Measurements from ENCODE around the gene MBNL2. TPM values are rescaled to one million over a fixed set of nuclear protein-coding genes. Genes with fewer than 3 reads are reported as not detected.

The MBNL2 gene
- total RNA-seq, 1 experiment from 2014 or later: 0.17 TPM

DNA sequence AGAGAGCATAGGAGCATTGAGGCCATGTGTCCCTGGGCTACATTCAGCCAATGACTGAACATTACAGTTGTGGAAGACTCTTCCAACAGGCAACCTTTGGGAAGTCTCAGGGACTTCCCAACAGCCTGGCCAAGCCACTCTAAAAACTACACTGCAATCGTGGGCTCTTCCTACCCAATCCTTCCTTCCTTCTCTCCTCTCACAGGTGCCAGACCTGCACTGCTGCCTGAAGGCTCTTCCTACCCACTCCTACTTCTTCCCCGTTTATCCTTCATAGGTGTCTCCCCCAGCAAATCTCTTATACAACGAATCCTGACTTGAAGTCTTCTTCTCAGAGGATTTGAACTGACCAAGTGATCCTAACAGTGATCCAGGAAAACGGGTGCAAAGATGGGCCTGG is 47.1 kb upstream of the MBNL2 start:
- H3K9me3 ChIP-seq (ENCODE audit: control insufficient read depth, low read depth, low read length): no peaks in the 10 kb centered on the region
- H4K91ac ChIP-seq (ENCODE audit: insufficient read length, low read depth, low read length): no peak overlapping the region
- no peak overlapping the region for H2BK20ac ChIP-seq (ENCODE audit: low read depth, low read length, poor library complexity, severe bottlenecking)
- H3K9me3 Mint-ChIP-seq: peaks cover 0 to 3% of the 10 kb centered on the region in 2 experiments; a peak in 1 of 5 replicates
- H3K4me3 Mint-ChIP-seq: no peak overlapping the region
- no peak overlapping the region for H2AFZ ChIP-seq (ENCODE audit: low read length)
- H4K20me1 ChIP-seq (ENCODE audit: control insufficient read depth, insufficient read depth, insufficient read length): no peaks in the 10 kb centered on the region
- no peaks in the 10 kb centered on the region for H3K79me2 ChIP-seq (ENCODE audit: insufficient read depth, low read length)
- peaks cover 68% of the 10 kb centered on the region for H3K27me3 Mint-ChIP-seq (ENCODE audit: low read depth)
- H3K27me3 ChIP-seq (ENCODE audit: insufficient read depth, low read length): no peaks in the 10 kb centered on the region
- H4K5ac ChIP-seq (ENCODE audit: insufficient read length, low read depth, low read length): no peak overlapping the region
- H3T11ph ChIP-seq (ENCODE audit: low read length): no peak overlapping the region
- no peak overlapping the region for H2BK120ac ChIP-seq (ENCODE audit: low read depth, low read length, poor library complexity, severe bottlenecking)
- no CpG with 5 or more reads among the region's 4 CpGs for WGBS (ENCODE audit: extremely low coverage, insufficient read length, low lambda C conversion rate)
- no peak overlapping the region for H3K9ac ChIP-seq (ENCODE audit: extremely low read depth, insufficient read length, low read length)
- DNase-seq: no peak
- H4K8ac ChIP-seq (replicated peaks; ENCODE audit: insufficient read length, low read depth, low read length): no peak overlapping the region
- no peak overlapping the region for H2AK5ac ChIP-seq (ENCODE audit: insufficient read length, low read length)
- no peak overlapping the region for H2BK5ac ChIP-seq (ENCODE audit: insufficient read length, low read length)
- no peak overlapping the region for H3K18ac ChIP-seq (ENCODE audit: insufficient read length, low read depth, low read length)
- no peak overlapping the region for H3K56ac ChIP-seq (ENCODE audit: insufficient read length, low read depth, low read length)
- TF ChIP-seq, protein P1, sequence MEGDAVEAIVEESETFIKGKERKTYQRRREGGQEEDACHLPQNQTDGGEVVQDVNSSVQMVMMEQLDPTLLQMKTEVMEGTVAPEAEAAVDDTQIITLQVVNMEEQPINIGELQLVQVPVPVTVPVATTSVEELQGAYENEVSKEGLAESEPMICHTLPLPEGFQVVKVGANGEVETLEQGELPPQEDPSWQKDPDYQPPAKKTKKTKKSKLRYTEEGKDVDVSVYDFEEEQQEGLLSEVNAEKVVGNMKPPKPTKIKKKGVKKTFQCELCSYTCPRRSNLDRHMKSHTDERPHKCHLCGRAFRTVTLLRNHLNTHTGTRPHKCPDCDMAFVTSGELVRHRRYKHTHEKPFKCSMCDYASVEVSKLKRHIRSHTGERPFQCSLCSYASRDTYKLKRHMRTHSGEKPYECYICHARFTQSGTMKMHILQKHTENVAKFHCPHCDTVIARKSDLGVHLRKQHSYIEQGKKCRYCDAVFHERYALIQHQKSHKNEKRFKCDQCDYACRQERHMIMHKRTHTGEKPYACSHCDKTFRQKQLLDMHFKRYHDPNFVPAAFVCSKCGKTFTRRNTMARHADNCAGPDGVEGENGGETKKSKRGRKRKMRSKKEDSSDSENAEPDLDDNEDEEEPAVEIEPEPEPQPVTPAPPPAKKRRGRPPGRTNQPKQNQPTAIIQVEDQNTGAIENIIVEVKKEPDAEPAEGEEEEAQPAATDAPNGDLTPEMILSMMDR (conservative IDR thresholded peaks at IDR 0.05): no peak
- no peaks in the 10 kb centered on the region for H3K4me1 Mint-ChIP-seq
- no peaks in the 10 kb centered on the region for H3K4me1 ChIP-seq (ENCODE audit: insufficient read depth, low read length)
- no peak overlapping the region for H3K14ac ChIP-seq (ENCODE audit: insufficient read depth, low read length)
- H2BK12ac ChIP-seq (ENCODE audit: insufficient read length, low read depth, low read length): no peak overlapping the region
- no peak overlapping the region for H3K4ac ChIP-seq (ENCODE audit: low read depth, low read length)
- H3K4me2 ChIP-seq (ENCODE audit: insufficient read depth, insufficient read length, low read length): no peak overlapping the region
- H3K27ac ChIP-seq (ENCODE audit: insufficient read length, low read depth, low read length): no peak overlapping the region
- no peak overlapping the region for H3K27ac Mint-ChIP-seq
- no peaks in the 10 kb centered on the region for H3K79me1 ChIP-seq (ENCODE audit: insufficient read depth, low read depth, low read length, poor library complexity, severe bottlenecking)
- H3K36me3 Mint-ChIP-seq (ENCODE audit: insufficient read depth in 1 of 3, low read depth in 3 of 3): peaks cover 0 to 4% (median 2%) of the 10 kb centered on the region in 3 experiments; a peak in 2 of 7 replicates
- no peaks in the 10 kb centered on the region for H3K23me2 ChIP-seq (ENCODE audit: insufficient read length, low read depth, low read length, poor library complexity, severe bottlenecking)
- no peak overlapping the region for H3K23ac ChIP-seq (ENCODE audit: insufficient read length, low read depth, low read length)
- no peak overlapping the region for H2BK15ac ChIP-seq (ENCODE audit: low read depth, low read length)

Data from H9 (cell line).